H1 (cell line): ENCODE results near the gene TIMP3. TPM values are rescaled to one million over a fixed set of nuclear protein-coding genes. Genes with fewer than 3 reads are reported as not detected.

Source experiments
- CTCF ChIA-PET: fragments of 300-600 bp; sonication (Branson Sonifier 250); formaldehyde crosslinking; loops from one replicate; lab custom pipeline; 2021; ENCODE audit not compliant: partially characterized antibody; lab: Charles Lee
- POLR2A ChIA-PET: fragments of 300-600 bp; sonication (Branson Sonifier 250); formaldehyde crosslinking; loops from one replicate; lab custom pipeline; 2021; ENCODE audit warnings: inconsistent platforms; ENCODE audit not compliant: partially characterized antibody; lab: Charles Lee
- DNase-seq, 2 experiments: peaks; one replicate each; pipeline versions ENCODE4 v3.0.0 to v3.0.0-alpha.2; 2010 to 2022; ENCODE audit warnings: low spot score in 2 of 2, low read depth in 1 of 2, mixed read lengths in 1 of 2
- FAIRE-seq: peaks from 2 replicates; lab custom pipeline; 2011; peaks lifted over from hg19 to GRCh38; lab: Jason Lieb, UNC
- H2AFZ ChIP-seq: 2 replicates; pipeline ENCODE4 v1.8.1; 2012; ENCODE audit warnings: low read length, inconsistent platforms
- H2AK5ac ChIP-seq: 2 replicates; pipeline ENCODE4 v1.6.1; 2013; ENCODE audit warnings: low read depth, low read length
- H2BK120ac ChIP-seq: replicated peaks from 2 replicates; pipeline ENCODE3; 2013; ENCODE audit warnings: low read depth, low read length, inconsistent platforms
- H2BK12ac ChIP-seq: 2 replicates; pipeline ENCODE4 v1.6.1; 2013; ENCODE audit warnings: low read depth, low read length
- H2BK15ac ChIP-seq: 2 replicates; pipeline ENCODE4 v1.6.1; 2013; ENCODE audit warnings: low read length
- H2BK20ac ChIP-seq: 2 replicates; pipeline ENCODE4 v1.6.1; 2013; ENCODE audit warnings: low read length
- H2BK5ac ChIP-seq: 2 replicates; pipeline ENCODE4 v1.6.1; 2013; ENCODE audit warnings: low read depth, low read length
- H3K14ac ChIP-seq: 2 replicates; pipeline ENCODE4 v1.6.1; 2013; ENCODE audit warnings: inconsistent platforms; ENCODE audit not compliant: insufficient read length
- H3K18ac ChIP-seq: 2 replicates; pipeline ENCODE4 v1.6.1; 2013; ENCODE audit warnings: low read length; ENCODE audit errors: extremely low read depth
- H3K23ac ChIP-seq: 2 replicates; pipeline ENCODE4 v1.6.1; 2013; ENCODE audit warnings: inconsistent platforms; ENCODE audit not compliant: insufficient read length
- H3K23me2 ChIP-seq: 2 replicates; pipeline ENCODE4 v1.6.1; 2013; ENCODE audit warnings: low read depth, low read length
- H3K27ac ChIP-seq: 2 replicates; pipeline ENCODE4 v1.6.1; 2011; ENCODE audit warnings: low read depth, low read length, inconsistent platforms
- H3K27me3 ChIP-seq, 4 experiments: replicated peaks in 1 of 4; 1 replicate in 1 of 4; 2 replicates in 3 of 4; pipeline versions ENCODE4 v1.6.1 to v1.8.1; 2011 to 2013; ENCODE audit warnings: low read length in 3 of 4, mild to moderate bottlenecking in 3 of 4, inconsistent platforms in 2 of 4, mixed read lengths in 2 of 4, moderate library complexity in 1 of 4; ENCODE audit not compliant: control insufficient read depth in 3 of 4, insufficient read depth in 3 of 4; ENCODE audit errors: extremely low read depth in 1 of 4
- H3K36me3 ChIP-seq, 4 experiments: 2 replicates each; pipeline versions ENCODE4 v1.6.1 to v1.8.1; 2011 to 2013; ENCODE audit warnings: mild to moderate bottlenecking in 4 of 4, low read length in 3 of 4, moderate library complexity in 2 of 4, control low read depth in 1 of 4, inconsistent platforms in 1 of 4; ENCODE audit not compliant: insufficient read depth in 4 of 4, control insufficient read depth in 2 of 4
- H3K4ac ChIP-seq: replicated peaks from 2 replicates; pipeline ENCODE3; 2013; ENCODE audit warnings: low read length, low read depth, mixed read lengths, inconsistent platforms; ENCODE audit not compliant: insufficient read length
- H3K4me1 ChIP-seq, 4 experiments: replicated peaks in 1 of 4; 1 replicate in 1 of 4; 2 replicates in 3 of 4; pipeline versions ENCODE4 v1.6.1 to v1.8.1; 2011 to 2013; ENCODE audit warnings: low read length in 3 of 4, inconsistent platforms in 2 of 4, mixed read lengths in 1 of 4; ENCODE audit not compliant: insufficient read depth in 4 of 4, control insufficient read depth in 3 of 4
- H3K4me2 ChIP-seq, 2 experiments: 2 replicates each; pipeline versions ENCODE4 v1.6.1 to v1.8.1; 2011 to 2013; ENCODE audit warnings: low read depth in 2 of 2, low read length in 2 of 2, control low read depth in 1 of 2, inconsistent platforms in 1 of 2, mild to moderate bottlenecking in 1 of 2; ENCODE audit not compliant: insufficient read depth in 1 of 2
- H3K4me3 ChIP-seq, 4 experiments: fragments of 200-600, 300-600 bp in 1 of 4; sonication (generic), shearing (Covaris generic), sonication (Bioruptor Twin) in 1 of 4; 2 replicates each; pipeline versions ENCODE4 v1.5.1 to v1.8.1; 2011 to 2016; ENCODE audit warnings: low read length in 4 of 4, low read depth in 3 of 4, control low read depth in 2 of 4, inconsistent platforms in 2 of 4, mild to moderate bottlenecking in 2 of 4, mixed read lengths in 1 of 4, moderate library complexity in 1 of 4; ENCODE audit not compliant: insufficient read depth in 2 of 4; ENCODE audit errors: extremely low read depth in 1 of 4
- H3K56ac ChIP-seq: replicated peaks from 2 replicates; pipeline ENCODE3; 2013; ENCODE audit warnings: low read depth, mild to moderate bottlenecking, mixed read lengths, low read length, inconsistent platforms; ENCODE audit not compliant: insufficient read length
- H3K79me1 ChIP-seq: 2 replicates; pipeline ENCODE4 v1.6.1; 2013; ENCODE audit warnings: low read depth, low read length, control low read depth
- H3K79me2 ChIP-seq, 2 experiments: 2 replicates each; pipeline versions ENCODE4 v1.6.1 to v1.8.1; 2012 to 2013; ENCODE audit warnings: low read length in 2 of 2, mild to moderate bottlenecking in 2 of 2, inconsistent platforms in 1 of 2; ENCODE audit not compliant: insufficient read depth in 2 of 2, control insufficient read depth in 1 of 2
- H3K9ac ChIP-seq, 4 experiments: replicated peaks in 1 of 4; 1 replicate in 1 of 4; 2 replicates in 3 of 4; pipeline versions ENCODE4 v1.6.1 to v1.8.1; 2011 to 2013; ENCODE audit warnings: low read depth in 3 of 4, low read length in 3 of 4, control low read depth in 2 of 4, mild to moderate bottlenecking in 2 of 4, moderate library complexity in 2 of 4, inconsistent platforms in 1 of 4; ENCODE audit errors: extremely low read depth in 1 of 4
- H3K9me3 ChIP-seq, 2 experiments: 2 replicates each; pipeline versions ENCODE4 v1.6.1 to v1.8.1; 2012 to 2013; ENCODE audit warnings: mild to moderate bottlenecking in 2 of 2, moderate library complexity in 2 of 2, control low read depth in 1 of 2, inconsistent platforms in 1 of 2, low read depth in 1 of 2, low read length in 1 of 2, mixed read lengths in 1 of 2; ENCODE audit not compliant: insufficient read depth in 2 of 2
- H4K20me1 ChIP-seq, 2 experiments: replicated peaks in 1 of 2; 2 replicates each; pipeline versions ENCODE3 to v1.8.1; 2011 to 2013; ENCODE audit warnings: inconsistent platforms in 2 of 2, low read length in 2 of 2, mild to moderate bottlenecking in 1 of 2; ENCODE audit not compliant: insufficient read depth in 2 of 2, control insufficient read depth in 1 of 2
- H4K5ac ChIP-seq: 2 replicates; pipeline ENCODE4 v1.6.1; 2013; ENCODE audit warnings: low read length, low read depth, mixed read lengths, inconsistent platforms; ENCODE audit not compliant: insufficient read length
- H4K8ac ChIP-seq: 2 replicates; pipeline ENCODE4 v1.8.0; 2013; ENCODE audit warnings: mild to moderate bottlenecking, moderate library complexity, low read length, inconsistent platforms; ENCODE audit not compliant: insufficient read depth; ENCODE audit errors: extremely low read depth
- H4K91ac ChIP-seq: replicated peaks from 2 replicates; pipeline ENCODE3; 2013; ENCODE audit warnings: low read length, mixed read lengths, inconsistent platforms; ENCODE audit not compliant: insufficient read length
- CEBPB ChIP-seq: IDR thresholded peaks from 2 replicates; pipeline ENCODE4 v1.6.1; 2012; ENCODE audit warnings: low read depth, low read length
- FOSL1 ChIP-seq: IDR thresholded peaks from 2 replicates; pipeline ENCODE4 v1.6.1; 2011; ENCODE audit warnings: mild to moderate bottlenecking, low read depth, low read length, moderate library complexity; ENCODE audit not compliant: insufficient read depth
- KDM1A ChIP-seq: fragments of 200-600, 300-600 bp; sonication (generic); IDR thresholded peaks from 2 replicates; pipeline ENCODE4 v1.7.1; 2016; ENCODE audit warnings: mild to moderate bottlenecking, low read length, borderline replicate concordance
- POU5F1 ChIP-seq: IDR thresholded peaks from 2 replicates; pipeline ENCODE4 v1.6.1; 2011; ENCODE audit warnings: low read depth, mild to moderate bottlenecking, low read length, moderate library complexity
- RAD21 ChIP-seq, 2 experiments: IDR thresholded peaks in 1 of 2; conservative IDR thresholded peaks in 1 of 2; 2 replicates each; pipeline ENCODE4 v1.6.1; 2011; ENCODE audit warnings: low read depth in 2 of 2, low read length in 2 of 2, improper control_type of control experiment in 1 of 2, inconsistent platforms in 1 of 2, mild to moderate bottlenecking in 1 of 2, moderate library complexity in 1 of 2
- RNF2 ChIP-seq: fragments of 200-900, 300-1000 bp; sonication (generic); IDR thresholded peaks from 2 replicates; pipeline ENCODE4 v1.7.1; 2016; ENCODE audit warnings: borderline replicate concordance, low read depth, mild to moderate bottlenecking, antibody characterized with exemption, low read length; ENCODE audit not compliant: poor library complexity, severe bottlenecking; ENCODE audit errors: missing control alignments
- RXRA ChIP-seq: IDR thresholded peaks from 2 replicates; pipeline ENCODE4 v1.6.1; 2011; ENCODE audit warnings: low read depth, mild to moderate bottlenecking, low read length, moderate library complexity; ENCODE audit not compliant: insufficient read depth
- SIX5 ChIP-seq: IDR thresholded peaks from 2 replicates; pipeline ENCODE4 v1.6.1; 2011; ENCODE audit warnings: mild to moderate bottlenecking, low read depth, low read length
- SP2 ChIP-seq: IDR thresholded peaks from 2 replicates; pipeline ENCODE4 v1.6.1; 2012; ENCODE audit warnings: mild to moderate bottlenecking, low read length, inconsistent platforms
- SUZ12 ChIP-seq: fragments of 200-600 bp; sonication (generic); IDR thresholded peaks from 2 replicates; pipeline ENCODE4 v1.6.1; 2012; ENCODE audit warnings: mild to moderate bottlenecking, inconsistent platforms, low read length, moderate library complexity, mixed read lengths
- TAF1 ChIP-seq: IDR thresholded peaks from 2 replicates; pipeline ENCODE4 v1.6.1; 2011; ENCODE audit warnings: mild to moderate bottlenecking, low read depth, low read length
- USF2 ChIP-seq: IDR thresholded peaks from 2 replicates; pipeline ENCODE4 v1.6.1; 2011; ENCODE audit warnings: low read length, improper control_type of control experiment
- YY1 ChIP-seq: IDR thresholded peaks from 2 replicates; pipeline ENCODE4 v1.6.1; 2011; ENCODE audit warnings: low read depth, mild to moderate bottlenecking, low read length
- WGBS, 2 experiments: shearing (Covaris generic) in 1 of 2; methylation state at CpG; one replicate each; pipeline versions ENCODE4 v1.1.6 to v1.1.7; 2013 to 2015; ENCODE audit warnings: low lambda C conversion rate in 2 of 2, mixed read lengths in 2 of 2, inconsistent platforms in 1 of 2, low coverage in 1 of 2, missing lambda C conversion rate in 1 of 2; ENCODE audit not compliant: insufficient replicate concordance in 2 of 2, insufficient coverage in 1 of 2, insufficient read length in 1 of 2; ENCODE audit errors: extremely low coverage in 1 of 2, missing lambda C conversion rate in 1 of 2; 5-methylcytosine and 5-hydroxymethylcytosine counted together
- polyA plus RNA-seq, 7 experiments: library from polyadenylated mRNA; depleted of rRNA in 3 of 7; stranded (reverse) in 5 of 7; unstranded in 2 of 7; fragments of >200 nt in 5 of 7; fragments of 200-250 nt in 2 of 7; gene quantifications; 1 replicate in 5 of 7; 2 replicates in 1 of 7; 4 replicates in 1 of 7; pipeline versions ENCODE4 v1.2.1 to v1.2.3, GENCODE V29; 2011 to 2013; ENCODE audit warnings: missing spikeins in 2 of 7, mixed read lengths in 2 of 7
- total RNA-seq: library from RNA; stranded (reverse); fragmentation: NEBNext Ultra II Directional; extraction: Animal tissue kit (Norgen Biotek cat#: 25700); gene quantifications from 2 replicates; pipeline ENCODE4 v1.2.1, GENCODE V29; 2021

Gene TIMP3
- total and polyA plus RNA-seq, 2 of the 8 experiments (the other 6 are each of a cell fraction or from before 2014, with no cell fraction given): 1.3 to 4.7 TPM

- H3K4me3 ChIP-seq: no peak overlapping the region
- no peak overlapping the region for H4K91ac ChIP-seq
- H2BK20ac ChIP-seq: no peak overlapping the region
- POLR2A ChIA-PET: interaction anchor here (0.7 kb wide), 1 partner anchor 89 kb away, joined by 3 read pairs; no protein-coding TSS in a partner anchor
- H4K5ac ChIP-seq: no peak overlapping the region
- 94% methylated on average over 7 of the region's 7 CpGs; no CpG with 5 or more reads in 1 of the 2 experiments for WGBS, 2 experiments
- H2BK120ac ChIP-seq: no peak overlapping the region
- no peak overlapping the region for H3K23ac ChIP-seq
- H3K36me3 ChIP-seq: peaks cover 0 to 3% (median 0%) of the 10 kb centered on the region in 4 experiments; a peak in 1 of 8 replicates
- no peaks in the 10 kb centered on the region for H3K27me3 ChIP-seq
- no peaks in the 10 kb centered on the region for H3K23me2 ChIP-seq
- H3K18ac ChIP-seq: no peak overlapping the region
- no peaks in the 10 kb centered on the region for H3K79me1 ChIP-seq
- H3K56ac ChIP-seq: no peak overlapping the region
- no peak overlapping the region for H3K14ac ChIP-seq
- H3K4ac ChIP-seq: no peak overlapping the region
- CTCF ChIA-PET: interaction anchor here (1.0 to 1.9 kb wide), 8 partner anchors 9 to 306 kb away, joined by 3 to 6 read pairs (median 3); no protein-coding TSS in a partner anchor
- FAIRE-seq: no peak
- H3K9ac ChIP-seq: no peak overlapping the region
- no peak overlapping the region for H4K8ac ChIP-seq
- H2AFZ ChIP-seq: no peak overlapping the region
- no peak overlapping the region for H3K27ac ChIP-seq
- peaks cover 0 to 4% of the 10 kb centered on the region in 2 experiments for H4K20me1 ChIP-seq
- no peak overlapping the region for H2BK15ac ChIP-seq
- H3K9me3 ChIP-seq: no peaks in the 10 kb centered on the region
- H3K4me1 ChIP-seq: no peaks in the 10 kb centered on the region
- H3K79me2 ChIP-seq: no peaks in the 10 kb centered on the region
- no peak overlapping the region for H2AK5ac ChIP-seq
- no peak for DNase-seq
- H3K4me2 ChIP-seq: no peak overlapping the region
- H2BK5ac ChIP-seq: no peak overlapping the region
- H2BK12ac ChIP-seq: no peak overlapping the region
- TF ChIP-seq TAF1: no peak
- no peak for TF ChIP-seq RNF2
- no peak for TF ChIP-seq KDM1A
- TF ChIP-seq SIX5: no peak
- TF ChIP-seq CEBPB: no peak
- no peak for TF ChIP-seq FOSL1
- TF ChIP-seq SUZ12: no peak
- TF ChIP-seq YY1: no peak
- TF ChIP-seq POU5F1: no peak
- TF ChIP-seq USF2: no peak
- TF ChIP-seq SP2: no peak
- no peak for TF ChIP-seq RAD21 (IDR thresholded peaks at IDR 0.05 in 1 of 2, conservative IDR thresholded peaks at IDR 0.05 in 1 of 2; ENCODE audit: low read depth in 2 of 2, low read length in 2 of 2)
- TF ChIP-seq RXRA: no peak
These were observed 95.4 kb downstream of the TIMP3 start for GRCh38 chr22:32896891-32897290.
